Measurements from ENCODE around the gene CLDN5. TPM values are rescaled to one million over a fixed set of nuclear protein-coding genes. Genes with fewer than 3 reads are reported as not detected.

CLDN5 gene
- total and polyA plus RNA-seq, 2 of the 4 experiments (the other 2 are of a cell fraction) = 0.18 to 0.21 TPM

- POLR2A ChIA-PET (ENCODE audit: unreplicated experiment) = no interaction called here
- no peaks in the 10 kb centered on the region for H3K9me3 ChIP-seq (ENCODE audit: control insufficient read depth, insufficient read depth, low read length)
- whole genome bisulfite sequencing, 2 experiments (ENCODE audit: extremely low coverage in 2 of 2, insufficient read length in 1 of 2) = no CpG with 5 or more reads among the region's 3 CpGs
- no peak overlapping the region for H3K18ac ChIP-seq (ENCODE audit: low read depth, low read length)
- H3K36me3 ChIP-seq (ENCODE audit: control insufficient read depth, insufficient read depth, low read length) = no peaks in the 10 kb centered on the region
- ATAC-seq (ENCODE audit: low read depth) (no peak), DNase-seq (no peak)
- H3K27me3 ChIP-seq (ENCODE audit: control insufficient read depth, insufficient read depth, low read length) = peaks cover 10% of the 10 kb centered on the region
- H4K20me1 ChIP-seq (ENCODE audit: insufficient read depth, low read length) = no peaks in the 10 kb centered on the region
- no peak overlapping the region for H2BK20ac ChIP-seq (ENCODE audit: low read depth, low read length)
- H3K9ac ChIP-seq (ENCODE audit: low read depth, low read length) = no peak overlapping the region
- H4K8ac ChIP-seq (ENCODE audit: low read depth in 2 of 2, low read length in 2 of 2) = no peak overlapping the region
- no peak overlapping the region for H3K4me2 ChIP-seq (ENCODE audit: low read depth, low read length)
- no peak overlapping the region for H2BK5ac ChIP-seq (ENCODE audit: low read depth, low read length, poor library complexity, severe bottlenecking)
- no peak overlapping the region for H2AK9ac ChIP-seq (replicated peaks; ENCODE audit: low read depth, low read length, poor library complexity)
- no peak overlapping the region for H2AFZ ChIP-seq (replicated peaks; ENCODE audit: low read length, poor library complexity)
- H3K9me1 ChIP-seq (ENCODE audit: insufficient read depth, low read length) = no peaks in the 10 kb centered on the region
- no peak for TF ChIP-seq RCOR1 (IDR thresholded peaks at IDR 0.05; ENCODE audit: insufficient replicate concordance, low read length)
- TF ChIP-seq RFX5 (IDR thresholded peaks at IDR 0.05; ENCODE audit: low read depth, low read length) = no peak
- no peak for TF ChIP-seq MAFK (IDR thresholded peaks at IDR 0.05; ENCODE audit: low read depth, low read length)
- no peak for TF ChIP-seq BHLHE40 (IDR thresholded peaks at IDR 0.05; ENCODE audit: low read depth, low read length)
- no peak for TF ChIP-seq FOS (IDR thresholded peaks at IDR 0.05; ENCODE audit: low read depth, low read length)
- no peak for TF ChIP-seq SMC3 (IDR thresholded peaks at IDR 0.05; ENCODE audit: low read depth, low read length)
- no peak for TF ChIP-seq MAZ (IDR thresholded peaks at IDR 0.05; ENCODE audit: borderline replicate concordance, low read depth, low read length)
- TF ChIP-seq, protein P1, sequence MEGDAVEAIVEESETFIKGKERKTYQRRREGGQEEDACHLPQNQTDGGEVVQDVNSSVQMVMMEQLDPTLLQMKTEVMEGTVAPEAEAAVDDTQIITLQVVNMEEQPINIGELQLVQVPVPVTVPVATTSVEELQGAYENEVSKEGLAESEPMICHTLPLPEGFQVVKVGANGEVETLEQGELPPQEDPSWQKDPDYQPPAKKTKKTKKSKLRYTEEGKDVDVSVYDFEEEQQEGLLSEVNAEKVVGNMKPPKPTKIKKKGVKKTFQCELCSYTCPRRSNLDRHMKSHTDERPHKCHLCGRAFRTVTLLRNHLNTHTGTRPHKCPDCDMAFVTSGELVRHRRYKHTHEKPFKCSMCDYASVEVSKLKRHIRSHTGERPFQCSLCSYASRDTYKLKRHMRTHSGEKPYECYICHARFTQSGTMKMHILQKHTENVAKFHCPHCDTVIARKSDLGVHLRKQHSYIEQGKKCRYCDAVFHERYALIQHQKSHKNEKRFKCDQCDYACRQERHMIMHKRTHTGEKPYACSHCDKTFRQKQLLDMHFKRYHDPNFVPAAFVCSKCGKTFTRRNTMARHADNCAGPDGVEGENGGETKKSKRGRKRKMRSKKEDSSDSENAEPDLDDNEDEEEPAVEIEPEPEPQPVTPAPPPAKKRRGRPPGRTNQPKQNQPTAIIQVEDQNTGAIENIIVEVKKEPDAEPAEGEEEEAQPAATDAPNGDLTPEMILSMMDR (conservative IDR thresholded peaks at IDR 0.05; ENCODE audit: low read depth, low read length) = no peak
- TF ChIP-seq RAD21 (IDR thresholded peaks at IDR 0.05; ENCODE audit: low read length) = no peak
- no peak for TF ChIP-seq POLR2A (IDR thresholded peaks at IDR 0.05; ENCODE audit: low read depth, low read length)
- no peak for TF ChIP-seq ELK1 (IDR thresholded peaks at IDR 0.05; ENCODE audit: borderline replicate concordance, low read depth, low read length)
- TF ChIP-seq MXI1 (IDR thresholded peaks at IDR 0.05; ENCODE audit: borderline replicate concordance, low read depth, low read length) = no peak
- no peak for TF ChIP-seq NFE2L2 (IDR thresholded peaks at IDR 0.05; ENCODE audit: low read depth, low read length)
- TF ChIP-seq, protein P2, sequence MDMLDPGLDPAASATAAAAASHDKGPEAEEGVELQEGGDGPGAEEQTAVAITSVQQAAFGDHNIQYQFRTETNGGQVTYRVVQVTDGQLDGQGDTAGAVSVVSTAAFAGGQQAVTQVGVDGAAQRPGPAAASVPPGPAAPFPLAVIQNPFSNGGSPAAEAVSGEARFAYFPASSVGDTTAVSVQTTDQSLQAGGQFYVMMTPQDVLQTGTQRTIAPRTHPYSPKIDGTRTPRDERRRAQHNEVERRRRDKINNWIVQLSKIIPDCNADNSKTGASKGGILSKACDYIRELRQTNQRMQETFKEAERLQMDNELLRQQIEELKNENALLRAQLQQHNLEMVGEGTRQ (IDR thresholded peaks at IDR 0.05; ENCODE audit: low read depth, low read length) = no peak
- H4K91ac ChIP-seq (ENCODE audit: insufficient read depth, low read depth, low read length) = no peak overlapping the region
- H2BK120ac ChIP-seq (ENCODE audit: low read depth, low read length) = no peak overlapping the region
- no peak overlapping the region for H2AK5ac ChIP-seq (ENCODE audit: low read depth, low read length)
- no peak overlapping the region for H3K56ac ChIP-seq (ENCODE audit: extremely low read depth, insufficient read depth, low read length)
- in situ Hi-C loops (cut with MboI; ENCODE audit: low sequenced_read_pairs) = no loop called here
- no peak overlapping the region for H3K27ac ChIP-seq (ENCODE audit: insufficient read depth, low read length)
- H2BK15ac ChIP-seq (ENCODE audit: low read depth, low read length) = no peak overlapping the region
- dilution Hi-C loops (cut with HindIII; ENCODE audit: low sequenced_read_pairs, unreplicated experiment) = no loop called here
- H3K14ac ChIP-seq (replicated peaks; ENCODE audit: low read depth, low read length) = no peak overlapping the region
- no peak overlapping the region for H3K23ac ChIP-seq (ENCODE audit: low read depth, low read length)
- intact Hi-C loops (cut with micrococcal nuclease) = no loop called here
- no peaks in the 10 kb centered on the region for H3K4me1 ChIP-seq (ENCODE audit: control insufficient read depth, insufficient read depth, low read length)
- CTCF ChIA-PET = no interaction called here
- H3K79me1 ChIP-seq (ENCODE audit: low read depth in 1 of 2, low read length in 2 of 2) = no peaks in the 10 kb centered on the region
- BruUV-seq (replicated peaks) = no TSS peak
- H3K4me3 ChIP-seq (ENCODE audit: insufficient read depth, low read depth, low read length) = no peak overlapping the region
- H4K5ac ChIP-seq (ENCODE audit: low read depth, low read length) = no peak overlapping the region
- H3K4ac ChIP-seq (ENCODE audit: low read depth, low read length) = no peak overlapping the region
Measured at GRCh38 chr22:19535001-19535400, 10.8 kb upstream of the CLDN5 start.
